Activated T-helper 17 cell treated with anti-CD3 and anti-CD28 coated beads, Interleukin-2, amount 50 U/mL, for 72 hours (primary cell): ENCODE results near the gene PARD6B. TPM values are rescaled to one million over a fixed set of nuclear protein-coding genes. Genes with fewer than 3 reads are reported as not detected.
"Not testable (repeated sequence)": the region's sequence is repeated elsewhere in the genome, so short reads cannot be mapped to it uniquely, and the experiment has no call there.

Experiments used
- ATAC-seq: fragments of 150-1000 bp; cut with Tn5 transposase; replicated peaks from 2 replicates; pipeline ENCODE4 v1.10.0; 2021; ENCODE audit warnings: mild to moderate bottlenecking, moderate library complexity
- H3K27ac Mint-ChIP-seq: one replicate; pipeline ENCODE4 v1.8.0; 2022; ENCODE audit warnings: mixed read lengths
- H3K27me3 Mint-ChIP-seq: one replicate; pipeline ENCODE4 v1.8.0; 2022; ENCODE audit warnings: mixed read lengths
- H3K36me3 Mint-ChIP-seq: one replicate; pipeline ENCODE4 v1.8.0; 2022; ENCODE audit warnings: low read depth, mild to moderate bottlenecking, mixed read lengths
- H3K4me1 Mint-ChIP-seq: one replicate; pipeline ENCODE4 v1.8.0; 2022; ENCODE audit warnings: mixed read lengths
- H3K4me3 Mint-ChIP-seq: one replicate; pipeline ENCODE4 v1.8.0; 2022; ENCODE audit warnings: mild to moderate bottlenecking, mixed read lengths
- H3K9me3 Mint-ChIP-seq: one replicate; pipeline ENCODE4 v1.8.0; 2022; ENCODE audit warnings: mixed read lengths
- total RNA-seq, 2 donors: library from RNA; stranded (reverse); gene quantifications; one replicate each; pipeline ENCODE4 v1.2.3, GENCODE V29; 2022

The PARD6B gene
- total RNA-seq, 2 donors from 2014 or later: 3.2 to 7.8 TPM

GRCh38 chr20:50695135-50695872 is 36.1 kb upstream of the PARD6B start:
- Mint-ChIP-seq H3K4me1 (no peaks in the 10 kb centered on the region), H3K36me3 (no peaks in the 10 kb centered on the region), H3K9me3 (no peaks in the 10 kb centered on the region), H3K27ac (no peak overlapping the region), H3K4me3 (no peak overlapping the region), H3K27me3 (peaks cover 31% of the 10 kb centered on the region)
- no peak for ATAC-seq

GRCh38 chr20:50698255-50698654 is 33.1 kb upstream of the PARD6B start:
- not testable (repeated sequence) for H3K4me1 Mint-ChIP-seq, H3K36me3 Mint-ChIP-seq, H3K27ac Mint-ChIP-seq, ATAC-seq, H3K9me3 Mint-ChIP-seq, H3K4me3 Mint-ChIP-seq
- H3K27me3 Mint-ChIP-seq: peaks cover 16% of the 10 kb centered on the region

GRCh38 chr20:50699688-50700087 is 31.7 kb upstream of the PARD6B start:
- Mint-ChIP-seq H3K27ac (no peak overlapping the region), H3K36me3 (no peaks in the 10 kb centered on the region), H3K9me3 (no peaks in the 10 kb centered on the region), H3K27me3 (peaks cover 17% of the 10 kb centered on the region), H3K4me3 (no peak overlapping the region), H3K4me1 (no peaks in the 10 kb centered on the region)
- no peak for ATAC-seq

GRCh38 chr20:50701041-50701963 is 30.1 kb upstream of the PARD6B start:
- Mint-ChIP-seq H3K36me3 (no peaks in the 10 kb centered on the region), H3K4me1 (no peaks in the 10 kb centered on the region), H3K27me3 (peaks cover 12% of the 10 kb centered on the region), H3K9me3 (no peaks in the 10 kb centered on the region), H3K27ac (no peak overlapping the region), H3K4me3 (no peak overlapping the region)
- no peak for ATAC-seq

- H3K27ac Mint-ChIP-seq, H3K9me3 Mint-ChIP-seq, H3K4me1 Mint-ChIP-seq, ATAC-seq, H3K4me3 Mint-ChIP-seq, H3K36me3 Mint-ChIP-seq: not testable (repeated sequence)
- peaks cover 12% of the 10 kb centered on the region for H3K27me3 Mint-ChIP-seq
Observed at GRCh38 chr20:50703651-50704438, 27.5 kb upstream of the PARD6B start.

- H3K4me1 Mint-ChIP-seq: no peaks in the 10 kb centered on the region
- no peak for ATAC-seq
Observed at GRCh38 chr20:50704514-50704913, 26.9 kb upstream of the PARD6B start.

GRCh38 chr20:50704971-50705370 is 26.4 kb upstream of the PARD6B start:
- Mint-ChIP-seq H3K9me3 (no peaks in the 10 kb centered on the region), H3K27me3 (peaks cover 9% of the 10 kb centered on the region), H3K27ac (no peak overlapping the region), H3K36me3 (no peaks in the 10 kb centered on the region), H3K4me3 (no peak overlapping the region), H3K4me1 (no peaks in the 10 kb centered on the region)
- ATAC-seq: no peak

More at GRCh38 chr20:50704514-50704913, 26.9 kb upstream of the PARD6B start:
- Mint-ChIP-seq H3K36me3 (no peaks in the 10 kb centered on the region), H3K27me3 (peaks cover 10% of the 10 kb centered on the region), H3K9me3 (no peaks in the 10 kb centered on the region), H3K4me3 (no peak overlapping the region), H3K27ac (no peak overlapping the region)

GRCh38 chr20:50708845-50709635 is 22.3 kb upstream of the PARD6B start:
- no peak for ATAC-seq
- Mint-ChIP-seq H3K4me3 (no peak overlapping the region), H3K4me1 (no peaks in the 10 kb centered on the region), H3K9me3 (no peaks in the 10 kb centered on the region), H3K27ac (no peak overlapping the region), H3K36me3 (no peaks in the 10 kb centered on the region), H3K27me3 (peaks cover 22% of the 10 kb centered on the region)

- ATAC-seq: no peak
- no peaks in the 10 kb centered on the region for H3K9me3 Mint-ChIP-seq
- H3K4me1 Mint-ChIP-seq: no peaks in the 10 kb centered on the region
- no peak overlapping the region for H3K27ac Mint-ChIP-seq
- no peak overlapping the region for H3K4me3 Mint-ChIP-seq
- peaks cover 22% of the 10 kb centered on the region for H3K27me3 Mint-ChIP-seq
- H3K36me3 Mint-ChIP-seq: no peaks in the 10 kb centered on the region
Observed at GRCh38 chr20:50709636-50709973, 21.8 kb upstream of the PARD6B start.

- Mint-ChIP-seq H3K27ac (no peak overlapping the region), H3K27me3 (peaks cover 22% of the 10 kb centered on the region), H3K9me3 (no peaks in the 10 kb centered on the region), H3K36me3 (no peaks in the 10 kb centered on the region), H3K4me3 (no peak overlapping the region), H3K4me1 (no peaks in the 10 kb centered on the region)
- ATAC-seq: no peak
Observed at GRCh38 chr20:50710492-50711063, 20.8 kb upstream of the PARD6B start.

- ATAC-seq: no peak
- no peaks in the 10 kb centered on the region for H3K9me3 Mint-ChIP-seq
- no peaks in the 10 kb centered on the region for H3K36me3 Mint-ChIP-seq
- H3K27me3 Mint-ChIP-seq: peaks cover 22% of the 10 kb centered on the region
- H3K27ac Mint-ChIP-seq: no peak overlapping the region
- no peak overlapping the region for H3K4me3 Mint-ChIP-seq
- H3K4me1 Mint-ChIP-seq: no peaks in the 10 kb centered on the region
Observed at GRCh38 chr20:50711113-50711825, 20.1 kb upstream of the PARD6B start.

GRCh38 chr20:50712771-50713656 is 18.4 kb upstream of the PARD6B start:
- no peak overlapping the region for H3K4me3 Mint-ChIP-seq
- H3K27me3 Mint-ChIP-seq: peaks cover 22% of the 10 kb centered on the region
- no peak overlapping the region for H3K27ac Mint-ChIP-seq
- no peaks in the 10 kb centered on the region for H3K9me3 Mint-ChIP-seq
- no peaks in the 10 kb centered on the region for H3K4me1 Mint-ChIP-seq
- ATAC-seq: no peak
- H3K36me3 Mint-ChIP-seq: no peaks in the 10 kb centered on the region
